NAMALWA (cell line): Measurements from ENCODE around the gene STK4.

ENCODE experiments used
- DNase-seq: peaks from one replicate; pipeline ENCODE4 v3.0.0-alpha.2; 2015; ENCODE audit warnings: low spot score

Gene STK4

DNA sequence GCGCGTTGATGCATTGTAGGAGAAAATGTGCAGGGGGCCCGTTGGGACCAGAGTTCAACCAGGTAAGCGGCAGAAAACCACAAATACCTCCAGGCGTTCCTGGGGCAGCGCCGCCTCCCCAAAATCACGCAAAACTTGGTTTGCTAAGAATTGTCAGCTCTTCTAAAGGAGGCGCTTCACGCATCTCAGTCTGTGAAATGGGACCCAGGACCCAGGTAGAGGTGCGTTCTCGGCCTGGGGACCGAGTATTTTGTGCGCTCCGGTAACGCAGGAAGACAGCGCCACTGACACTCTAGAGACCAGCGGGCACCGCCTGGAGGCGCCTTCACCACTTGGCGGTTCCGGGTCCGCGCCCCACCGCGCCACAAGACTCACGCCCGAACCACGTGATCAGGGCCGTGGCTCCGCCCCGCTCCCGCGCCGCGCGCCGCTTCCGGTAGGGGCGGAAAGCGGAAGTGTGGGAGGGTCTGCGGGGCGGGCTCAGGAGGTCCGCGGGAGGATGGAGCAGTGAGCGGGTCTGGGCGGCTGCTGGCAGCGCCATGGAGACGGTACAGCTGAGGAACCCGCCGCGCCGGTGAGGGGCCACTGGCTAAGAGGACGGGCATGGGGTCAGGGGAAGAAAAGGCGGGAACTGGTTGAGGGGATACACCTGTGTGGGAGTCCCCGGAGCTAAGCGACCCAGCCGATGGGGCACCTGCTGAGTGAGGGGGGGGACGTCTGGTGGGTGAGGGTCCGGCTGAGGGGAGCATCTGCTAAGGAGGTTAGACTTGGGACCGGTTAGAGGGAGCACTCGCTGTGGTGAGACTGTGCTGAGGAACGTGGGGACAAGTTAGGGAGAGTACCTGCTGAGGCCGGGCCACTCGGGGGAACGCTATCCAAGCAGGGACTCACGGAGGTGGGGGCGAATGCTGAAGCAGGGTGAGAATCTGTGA is at the start of gene STK4:
STK4 (plus strand) TSS at position 483 of the 932 bp plus-strand sequence; CDS start at position 540, 57 bp downstream.
- peak; percentile 97 for DNase-seq

DNA sequence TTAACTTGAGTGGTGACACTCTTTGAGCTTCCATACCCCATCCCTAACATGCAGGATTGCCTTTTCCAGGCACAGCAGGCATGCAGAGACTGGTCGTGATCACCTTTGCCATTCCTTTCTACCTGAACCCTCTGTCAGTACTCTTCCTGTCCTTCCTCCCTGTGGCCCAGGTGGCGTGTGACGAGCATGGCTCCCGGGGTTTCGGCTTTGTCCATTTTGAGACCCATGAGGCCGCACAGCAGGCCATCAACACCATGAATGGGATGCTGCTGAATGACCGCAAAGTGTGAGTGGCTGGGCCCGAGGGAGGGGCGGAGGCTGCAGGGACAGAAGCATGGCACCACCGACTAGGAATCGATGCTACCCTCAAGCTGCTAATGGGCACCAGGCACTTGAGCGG is 49.7 kb upstream of the STK4 start:
- no peak for DNase-seq

DNA sequence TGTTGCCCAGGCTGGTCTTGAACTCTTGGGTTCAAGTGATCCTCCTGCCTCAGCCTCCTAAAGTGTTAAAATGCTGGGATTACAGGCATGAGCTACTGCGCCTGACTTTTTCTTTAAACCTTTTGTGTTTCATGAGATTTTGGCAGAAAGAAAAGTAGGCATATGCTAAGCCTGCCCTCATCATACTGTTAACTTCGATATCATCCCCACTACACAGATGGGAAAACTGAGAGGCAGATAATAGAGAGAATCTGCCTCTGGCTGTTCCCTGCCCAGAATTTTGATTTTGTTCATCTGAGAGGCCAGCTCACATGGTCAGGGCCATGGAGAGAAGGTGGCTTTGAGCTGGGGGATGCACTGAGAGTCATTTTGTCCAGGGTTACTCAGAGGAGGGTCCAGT is 48.9 kb upstream of the STK4 start:
- DNase-seq, result no peak

DNA sequence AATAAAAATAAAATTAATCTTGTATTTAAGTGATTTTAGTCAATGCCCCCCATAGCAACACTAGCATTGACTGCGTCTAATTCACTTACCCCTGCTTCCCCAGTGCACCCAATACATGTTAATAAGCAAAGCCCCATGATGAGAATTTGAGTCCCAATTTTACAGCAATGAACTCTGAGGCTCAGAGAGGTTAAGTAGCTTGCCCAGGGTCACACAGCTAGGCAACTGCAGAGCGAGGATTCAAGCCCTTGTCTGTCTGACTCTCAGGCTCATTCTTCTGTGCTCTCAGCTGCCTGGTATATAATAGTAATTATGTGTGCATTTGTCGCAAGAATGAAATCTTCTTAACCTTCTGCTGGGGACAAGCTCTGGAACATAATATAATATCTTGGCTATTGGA is 48.0 kb upstream of the STK4 start:
- no peak for DNase-seq

- DNase-seq, result no peak
These were observed 47.6 kb upstream of the STK4 start for GRCh38 chr20:44918761-44919160.

DNA sequence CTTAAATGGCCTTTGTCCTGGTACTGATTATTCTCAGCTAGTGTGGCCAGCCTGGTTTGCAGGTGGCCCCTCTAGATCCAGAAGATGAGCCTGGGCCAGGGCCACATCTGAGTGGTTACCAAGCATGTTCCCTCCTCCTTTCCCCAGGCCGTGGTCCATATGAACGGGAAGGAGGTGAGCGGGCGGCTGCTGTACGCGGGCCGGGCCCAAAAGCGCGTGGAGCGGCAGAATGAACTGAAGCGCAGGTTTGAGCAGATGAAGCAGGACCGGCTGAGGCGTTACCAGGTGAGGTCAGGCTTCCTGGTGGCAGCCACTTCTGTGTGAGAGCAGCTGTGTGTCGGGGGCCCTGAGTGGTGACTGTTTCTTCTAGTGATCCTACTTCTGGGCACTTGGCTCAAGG is 44.9 kb upstream of the STK4 start:
- no peak for DNase-seq

DNA sequence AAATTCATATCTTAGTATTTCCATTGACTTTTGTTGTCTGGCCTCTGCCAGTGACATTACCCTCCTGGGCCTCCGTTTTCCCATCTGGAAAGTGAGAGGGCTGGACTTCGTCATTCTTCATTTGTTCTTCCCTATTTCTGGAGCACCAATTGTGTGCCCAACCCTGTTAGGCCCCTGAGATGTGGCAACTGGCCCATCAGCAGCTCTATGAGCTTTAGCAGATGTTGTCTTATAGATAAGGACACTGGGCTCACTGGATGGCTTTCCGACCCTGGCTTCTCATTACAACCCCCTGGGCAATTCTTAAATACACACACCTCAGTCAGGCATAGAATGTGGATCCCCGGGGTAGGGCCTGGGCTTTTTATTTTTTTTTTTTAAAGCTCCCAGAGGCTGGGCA is 41.8 kb upstream of the STK4 start:
- DNase-seq, result no peak

- no peak for DNase-seq
These were observed 37.7 kb upstream of the STK4 start for GRCh38 chr20:44928595-44928994.

DNA sequence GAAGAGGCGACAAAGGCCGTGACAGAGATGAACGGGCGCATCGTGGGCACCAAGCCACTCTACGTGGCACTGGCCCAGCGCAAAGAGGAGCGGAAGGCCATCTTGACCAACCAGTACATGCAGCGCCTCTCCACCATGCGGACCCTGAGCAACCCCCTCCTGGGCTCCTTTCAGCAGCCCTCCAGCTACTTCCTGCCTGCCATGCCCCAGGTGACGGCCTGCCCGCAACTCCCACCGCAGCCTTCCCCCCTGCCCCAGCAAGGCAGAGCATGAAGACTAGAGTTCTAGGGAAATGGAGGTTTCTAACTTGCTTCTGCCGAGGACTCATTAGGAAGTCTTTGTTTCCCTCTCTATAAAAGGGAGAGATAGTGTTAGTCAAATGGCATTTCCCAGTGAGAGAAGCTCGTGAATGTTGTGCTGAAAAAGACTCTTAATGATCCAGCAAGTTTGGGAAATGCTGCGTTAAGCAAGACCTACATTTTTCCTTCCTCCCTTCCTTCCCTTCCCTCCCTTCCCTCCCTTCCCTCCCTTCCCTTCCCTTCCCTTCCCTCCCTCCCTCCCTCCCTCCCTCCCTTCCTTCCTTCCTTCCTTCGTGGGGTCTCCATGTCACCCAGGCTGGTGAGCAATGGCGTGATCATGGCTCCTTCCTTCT is 35.7 kb upstream of the STK4 start:
- no peak for DNase-seq

DNA sequence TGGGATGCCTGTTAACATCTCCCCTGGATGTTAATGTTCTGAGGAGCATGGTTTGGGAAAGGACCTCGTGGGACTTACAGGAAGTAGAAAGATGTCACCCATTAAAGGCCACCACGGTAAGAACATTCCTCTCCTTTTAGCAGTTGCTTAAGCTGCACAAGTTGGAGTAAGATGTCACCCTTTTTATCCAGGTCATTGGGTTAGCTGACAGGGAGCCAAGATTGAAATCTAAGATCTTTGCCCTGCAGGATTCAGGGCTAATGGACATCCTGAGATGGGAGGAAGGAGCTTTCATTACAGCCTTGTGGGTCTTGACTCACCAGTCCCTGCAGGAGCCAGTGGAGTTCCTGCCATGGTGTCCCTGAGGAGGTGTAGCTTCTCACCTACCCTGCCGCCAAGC is 34.4 kb upstream of the STK4 start:
- no peak for DNase-seq

GRCh38 chr20:44932916-44933315 is 33.4 kb upstream of the STK4 start:
- DNase-seq, result no peak

- DNase-seq, result no peak
These were observed 29.8 kb upstream of the STK4 start for GRCh38 chr20:44936510-44936909.

- DNase-seq, result no peak
These were observed 27.7 kb upstream of the STK4 start for GRCh38 chr20:44938637-44939036.

- no peak for DNase-seq
These were observed 25.1 kb upstream of the STK4 start for GRCh38 chr20:44941120-44941691.

- DNase-seq, result no peak
These were observed 23.9 kb upstream of the STK4 start for GRCh38 chr20:44942264-44942973.

DNA sequence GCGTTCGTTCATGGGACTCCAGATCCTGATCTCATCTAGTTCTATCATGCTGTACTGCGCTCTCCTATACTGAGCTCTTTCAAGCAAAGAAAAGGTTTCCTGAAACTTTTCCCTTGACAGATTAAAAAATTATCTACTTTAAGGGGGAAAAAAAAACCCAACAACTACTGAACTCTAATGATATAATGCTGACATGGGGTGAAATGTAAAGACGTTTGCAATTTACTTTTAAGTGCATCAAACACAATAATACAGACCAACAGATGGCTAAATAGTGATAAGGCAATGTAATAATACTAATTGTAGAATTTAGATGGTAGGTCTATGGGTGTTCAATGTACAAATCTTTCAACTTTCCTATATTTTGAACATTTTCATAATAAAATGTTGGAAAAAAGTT is 22.5 kb upstream of the STK4 start:
- no peak for DNase-seq

DNA sequence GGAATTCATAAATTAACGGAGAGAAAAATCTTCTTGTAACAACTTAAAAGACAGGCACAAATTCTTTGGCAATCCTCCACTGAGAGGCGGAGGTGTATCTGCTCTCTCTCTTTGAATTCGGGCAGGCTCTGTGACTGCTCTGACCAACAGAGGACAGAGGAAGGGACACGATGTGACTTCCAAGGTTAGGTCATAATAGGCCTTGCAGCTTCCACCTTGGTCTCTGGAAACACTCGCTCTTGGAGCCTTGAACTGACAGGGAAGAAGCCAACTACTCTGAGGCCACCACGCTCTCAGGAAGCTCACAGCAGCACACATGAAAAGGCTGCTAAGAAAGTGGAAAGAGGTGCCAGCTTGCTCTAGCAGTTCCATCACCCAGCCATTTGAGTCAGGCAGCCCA is 21.1 kb upstream of the STK4 start:
- DNase-seq, result no peak

GRCh38 chr20:44946271-44946852 is 19.9 kb upstream of the STK4 start:
- no peak for DNase-seq

DNA sequence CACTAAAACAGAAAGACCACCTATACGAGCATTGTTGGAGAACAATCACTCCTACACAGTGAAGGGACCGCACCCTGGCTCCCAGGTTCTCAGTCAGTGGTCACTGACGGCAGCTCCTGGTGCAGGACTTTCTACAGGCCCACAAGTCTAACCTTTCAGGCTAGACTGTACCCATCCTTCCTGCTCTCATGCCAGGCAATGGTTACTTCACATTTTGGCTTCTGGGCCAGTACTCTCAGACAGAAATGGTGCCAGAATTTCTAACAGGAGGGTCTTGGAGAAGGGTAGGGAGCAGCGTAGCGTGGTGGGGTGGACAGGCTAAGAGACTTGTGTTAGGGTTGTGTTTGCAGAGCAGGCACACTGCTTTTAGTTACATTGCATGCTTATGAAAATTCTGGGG is 18.2 kb upstream of the STK4 start:
- no peak for DNase-seq

GRCh38 chr20:44948513-44948912 is 17.8 kb upstream of the STK4 start:
- DNase-seq, result no peak

- no peak for DNase-seq
These were observed 15.9 kb upstream of the STK4 start for GRCh38 chr20:44950368-44950767.

- no peak for DNase-seq
These were observed 13.6 kb upstream of the STK4 start for GRCh38 chr20:44952731-44953130.
